GM04504 (cell line): ENCODE data around the gene FITM1.
A peak's percentile ranks its signal among the peaks of the same experiment; 100 is the strongest.

Source experiments
- DNase-seq: peaks from one replicate; pipeline ENCODE4 v3.0.0-alpha.2; 2012; ENCODE audit warnings: low read depth

Gene FITM1

DNA sequence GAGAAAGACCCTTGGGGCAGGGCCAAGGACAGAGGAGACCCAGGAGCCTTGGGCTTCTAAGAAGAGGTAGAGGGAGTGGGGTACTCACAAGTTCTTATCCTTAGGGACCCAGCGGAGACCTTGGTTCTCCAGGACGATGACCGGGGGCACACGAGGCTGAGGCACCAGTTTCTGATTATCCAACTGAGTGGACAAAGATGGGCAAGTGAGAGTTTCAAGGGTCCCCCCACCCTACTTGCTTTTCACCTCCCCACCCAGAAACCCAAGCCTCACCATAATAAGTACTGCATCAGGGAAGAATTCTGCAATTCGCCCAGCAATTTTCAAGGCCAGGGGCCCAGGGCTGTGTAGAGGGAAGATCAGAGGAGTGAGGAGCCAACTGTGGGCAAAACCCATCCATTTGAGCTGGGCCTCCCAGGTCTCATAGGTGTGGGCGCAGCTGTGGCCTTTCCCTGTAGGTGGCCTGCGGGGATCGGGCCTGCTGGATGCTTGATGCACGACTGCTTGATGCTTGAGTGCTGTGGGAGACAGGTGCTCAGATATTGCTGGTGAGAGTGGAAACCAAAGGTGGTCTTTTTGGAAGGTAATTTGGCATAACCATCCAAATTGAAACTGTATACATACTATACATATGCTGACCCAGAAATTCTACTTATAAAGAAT is 8.9 kb downstream of the FITM1 start:
- DNase-seq, result no peak

- peak; percentile 97 for DNase-seq
These were observed 10.8 kb downstream of the FITM1 start, which contains the start of gene EMC9 for GRCh38 chr14:24141097-24141880. TSS of gene EMC9 (minus strand) at chr14:24141591. CDS start at chr14:24141304, 287 bp downstream.

DNA sequence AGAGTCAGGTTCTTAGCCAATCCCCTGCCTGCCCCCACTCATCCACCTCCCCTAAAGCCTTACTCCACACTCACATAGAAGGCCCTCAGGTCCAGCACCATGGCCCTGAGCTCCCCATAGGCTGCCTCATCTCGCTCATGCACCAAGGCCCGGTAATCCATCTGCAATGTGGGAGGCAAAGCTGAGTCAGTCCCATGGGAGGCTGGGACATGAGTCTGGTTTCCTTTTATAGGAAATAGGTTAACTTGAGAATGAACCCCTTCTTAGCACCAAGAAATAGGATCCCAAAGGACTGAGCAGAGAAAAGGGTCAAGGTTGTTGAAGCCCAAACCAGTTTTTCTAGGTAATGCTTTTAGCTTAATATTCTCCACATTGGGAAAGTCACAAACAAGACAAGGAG is 13.1 kb downstream of the FITM1 start:
- no peak for DNase-seq

- no peak for DNase-seq
These were observed 14.0 kb downstream of the FITM1 start for GRCh38 chr14:24144451-24144850.

GRCh38 chr14:24145219-24145618 is 14.8 kb downstream of the FITM1 start:
- DNase-seq, result no peak

DNA sequence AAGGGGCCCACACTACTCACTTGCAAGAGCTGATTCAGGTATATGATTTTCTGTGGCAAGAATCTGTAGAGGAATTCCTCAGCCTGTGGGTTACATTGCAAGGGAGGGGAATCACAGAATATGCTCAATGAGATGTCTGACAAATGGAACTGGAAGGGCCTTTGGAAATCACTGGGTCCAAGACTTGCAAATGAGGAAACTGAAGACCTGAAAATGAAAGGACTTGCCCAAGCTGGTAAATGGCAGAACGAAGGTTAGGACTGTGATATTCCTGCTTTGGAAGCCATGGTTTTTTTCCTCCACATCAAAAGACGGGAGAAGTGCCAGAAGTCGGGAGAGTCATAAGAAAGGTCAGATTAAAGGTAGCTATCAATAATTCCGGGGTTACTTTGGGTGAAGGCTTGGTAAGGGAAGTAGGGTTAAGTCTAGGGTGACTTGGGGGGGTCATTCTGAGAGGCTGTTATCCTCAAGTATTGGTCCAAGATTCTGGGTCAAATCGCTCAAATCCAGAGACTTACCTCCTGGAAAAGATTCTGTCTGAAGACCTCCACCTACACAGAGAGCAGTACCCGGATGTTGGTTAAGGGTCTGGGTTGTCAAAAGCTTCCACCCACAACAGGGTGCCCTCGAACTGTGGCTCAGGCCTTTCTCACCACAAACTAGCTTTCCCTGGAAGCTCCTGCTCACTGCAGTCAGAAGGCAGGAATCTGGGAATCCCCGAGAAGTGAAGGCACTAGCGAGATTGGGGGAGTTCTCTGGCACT is 15.4 kb downstream of the FITM1 start:
- no peak for DNase-seq

GRCh38 chr14:24146453-24146977 is 16.1 kb downstream of the FITM1 start, which contains the start of gene PSME2:
TSS of gene PSME2 (minus strand) at chr14:24146610. CDS start at chr14:24146581, 29 bp downstream.
- DNase-seq, result peak; percentile 89

GRCh38 chr14:24146978-24147760 is 16.7 kb downstream of the FITM1 start, which contains the start of gene RNF31:
TSS of gene RNF31 (plus strand) at chr14:24147498. CDS start at chr14:24147699, 201 bp downstream.
- DNase-seq, result peak; percentile 97

DNA sequence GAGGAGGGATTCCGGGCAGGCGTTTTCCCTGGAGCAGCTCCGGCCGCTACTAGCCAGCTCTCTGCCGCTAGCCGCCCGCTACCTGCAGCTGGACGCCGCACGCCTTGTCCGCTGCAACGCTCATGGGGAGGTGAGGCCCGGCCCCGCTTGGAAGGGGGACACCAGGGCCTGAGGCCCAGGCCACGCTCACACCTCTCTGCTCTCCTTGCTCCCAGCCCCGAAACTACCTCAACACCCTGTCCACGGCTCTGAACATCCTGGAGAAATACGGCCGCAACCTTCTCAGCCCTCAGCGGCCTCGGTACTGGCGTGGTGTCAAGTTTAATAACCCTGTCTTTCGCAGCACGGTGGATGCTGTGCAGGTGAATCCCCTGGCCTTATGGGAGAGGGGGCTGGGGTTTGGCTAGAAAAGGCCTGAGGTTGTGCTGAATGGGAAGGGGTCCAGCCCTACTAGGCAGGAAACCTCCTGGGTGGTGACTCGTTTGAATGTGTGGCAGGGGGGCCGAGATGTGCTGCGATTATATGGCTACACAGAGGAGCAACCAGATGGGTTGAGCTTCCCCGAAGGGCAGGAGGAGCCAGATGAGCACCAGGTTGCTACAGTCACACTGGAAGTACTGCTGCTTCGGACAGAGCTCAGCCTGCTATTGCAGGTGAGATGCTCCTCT is 17.4 kb downstream of the FITM1 start:
- DNase-seq, result no peak

GRCh38 chr14:24149302-24149969 is 19.0 kb downstream of the FITM1 start:
- DNase-seq, result no peak

DNA sequence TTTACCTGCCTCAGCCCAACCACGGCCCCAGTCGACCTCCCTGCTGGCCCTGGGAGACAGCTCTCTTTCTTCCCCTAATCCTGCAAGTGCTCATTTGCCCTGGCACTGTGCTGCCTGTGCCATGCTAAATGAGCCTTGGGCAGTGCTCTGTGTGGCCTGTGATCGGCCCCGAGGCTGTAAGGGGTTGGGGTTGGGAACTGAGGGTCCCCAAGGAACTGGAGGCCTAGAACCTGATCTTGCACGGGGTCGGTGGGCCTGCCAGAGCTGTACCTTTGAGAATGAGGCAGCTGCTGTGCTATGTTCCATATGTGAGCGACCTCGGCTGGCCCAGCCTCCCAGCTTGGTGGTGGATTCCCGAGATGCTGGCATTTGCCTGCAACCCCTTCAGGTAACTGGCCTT is 19.6 kb downstream of the FITM1 start:
- no peak for DNase-seq

DNA sequence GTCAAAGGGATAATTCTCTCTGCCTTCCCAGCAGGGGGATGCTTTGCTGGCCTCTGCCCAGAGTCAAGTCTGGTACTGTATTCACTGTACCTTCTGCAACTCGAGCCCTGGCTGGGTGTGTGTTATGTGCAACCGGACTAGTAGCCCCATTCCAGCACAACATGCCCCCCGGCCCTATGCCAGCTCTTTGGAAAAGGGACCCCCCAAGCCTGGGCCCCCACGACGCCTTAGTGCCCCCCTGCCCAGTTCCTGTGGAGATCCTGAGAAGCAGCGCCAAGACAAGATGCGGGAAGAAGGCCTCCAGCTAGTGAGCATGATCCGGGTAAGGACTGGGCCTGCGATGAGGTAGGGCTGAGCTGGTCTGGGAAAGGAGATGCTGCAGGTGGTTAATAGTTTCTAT is 20.1 kb downstream of the FITM1 start:
- no peak for DNase-seq

GRCh38 chr14:24150993-24151392 is 20.5 kb downstream of the FITM1 start:
- DNase-seq, result no peak

DNA sequence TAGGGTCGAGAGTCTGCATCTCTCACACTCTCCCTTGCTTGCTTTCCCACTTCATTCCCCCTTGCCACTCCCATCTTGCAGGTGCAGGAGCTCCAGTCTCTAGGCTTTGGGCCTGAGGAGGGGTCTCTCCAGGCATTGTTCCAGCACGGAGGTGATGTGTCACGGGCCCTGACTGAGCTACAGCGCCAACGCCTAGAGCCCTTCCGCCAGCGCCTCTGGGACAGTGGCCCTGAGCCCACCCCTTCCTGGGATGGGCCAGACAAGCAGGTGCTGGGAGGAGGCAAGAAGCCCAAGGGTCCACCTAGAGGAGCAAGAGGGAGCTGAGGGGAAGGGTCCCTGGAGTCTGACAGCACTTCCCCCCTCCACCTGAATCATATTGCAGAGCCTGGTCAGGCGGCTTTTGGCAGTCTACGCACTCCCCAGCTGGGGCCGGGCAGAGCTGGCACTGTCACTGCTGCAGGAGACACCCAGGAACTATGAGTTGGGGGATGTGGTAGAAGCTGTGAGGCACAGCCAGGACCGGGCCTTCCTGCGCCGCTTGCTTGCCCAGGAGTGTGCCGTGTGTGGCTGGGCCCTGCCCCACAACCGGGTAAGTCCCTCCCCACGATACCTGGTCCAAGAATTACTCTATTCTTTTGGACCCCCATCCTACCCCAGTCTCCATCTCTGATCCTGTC is 21.1 kb downstream of the FITM1 start:
- DNase-seq, result no peak

GRCh38 chr14:24155100-24155499 is 24.6 kb downstream of the FITM1 start:
- no peak for DNase-seq

DNA sequence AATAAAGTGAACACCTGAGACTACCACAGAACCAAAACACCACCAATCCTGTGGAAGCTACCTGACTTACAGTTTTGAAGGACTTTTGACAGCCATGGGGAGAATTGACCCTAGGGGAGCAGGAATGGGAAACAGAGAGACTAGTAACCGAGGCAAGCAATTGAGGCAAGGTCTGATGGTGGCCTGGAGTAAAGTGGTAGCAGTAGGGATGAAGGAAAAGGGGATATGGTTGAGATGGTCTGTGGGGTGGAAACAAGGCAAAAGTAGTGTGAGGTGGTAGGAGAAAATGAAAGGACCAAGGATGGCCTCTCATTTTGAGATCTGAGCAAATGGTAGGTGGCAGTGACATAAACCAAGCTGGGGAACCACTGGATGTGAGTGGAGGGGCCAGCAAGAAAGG is 26.4 kb downstream of the FITM1 start:
- no peak for DNase-seq

DNA sequence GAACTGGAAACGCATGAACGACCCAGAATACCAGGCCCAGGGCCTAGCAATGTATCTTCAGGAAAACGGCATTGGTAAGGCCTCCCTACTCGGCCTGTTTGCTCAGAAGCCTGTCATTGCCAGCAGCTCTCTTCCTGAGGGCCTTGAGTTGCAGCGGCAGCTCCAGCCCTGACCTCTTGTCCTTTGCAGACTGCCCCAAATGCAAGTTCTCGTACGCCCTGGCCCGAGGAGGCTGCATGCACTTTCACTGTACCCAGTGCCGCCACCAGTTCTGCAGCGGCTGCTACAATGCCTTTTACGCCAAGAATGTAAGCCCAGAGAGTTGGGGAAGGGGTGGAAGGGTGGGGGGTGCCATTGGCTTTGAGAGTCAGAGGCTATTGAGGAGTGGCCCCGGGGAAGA is 26.9 kb downstream of the FITM1 start:
- DNase-seq, result no peak

DNA sequence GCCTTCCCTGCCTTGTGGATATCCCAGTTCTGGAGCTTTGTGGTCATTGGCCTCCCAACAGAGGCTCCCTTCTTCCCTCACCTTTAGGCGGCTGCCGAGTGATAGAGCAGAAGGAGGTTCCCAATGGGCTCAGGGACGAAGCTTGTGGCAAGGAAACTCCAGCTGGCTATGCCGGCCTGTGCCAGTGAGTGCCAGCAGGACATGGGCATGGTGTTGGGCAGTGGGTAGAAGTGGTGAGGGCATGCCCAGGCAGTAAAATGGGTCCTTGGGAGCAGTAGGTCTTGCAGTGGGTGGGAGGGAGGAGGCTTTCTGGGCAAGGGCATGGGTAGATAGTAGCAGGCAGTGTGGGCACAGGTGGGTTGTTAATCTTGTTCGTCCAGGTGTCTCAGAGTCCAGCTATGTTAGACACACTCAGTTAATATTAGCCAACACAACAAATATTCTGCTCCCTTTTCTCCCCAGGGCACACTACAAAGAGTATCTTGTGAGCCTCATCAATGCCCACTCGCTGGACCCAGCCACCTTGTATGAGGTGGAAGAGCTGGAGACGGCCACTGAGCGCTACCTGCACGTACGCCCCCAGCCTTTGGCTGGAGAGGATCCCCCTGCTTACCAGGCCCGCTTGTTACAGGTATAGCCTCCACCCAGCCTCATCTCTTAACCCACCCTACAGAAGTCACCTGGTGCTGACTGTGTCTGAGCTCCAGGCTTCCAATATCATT is 29.5 kb downstream of the FITM1 start:
- no peak for DNase-seq

DNA sequence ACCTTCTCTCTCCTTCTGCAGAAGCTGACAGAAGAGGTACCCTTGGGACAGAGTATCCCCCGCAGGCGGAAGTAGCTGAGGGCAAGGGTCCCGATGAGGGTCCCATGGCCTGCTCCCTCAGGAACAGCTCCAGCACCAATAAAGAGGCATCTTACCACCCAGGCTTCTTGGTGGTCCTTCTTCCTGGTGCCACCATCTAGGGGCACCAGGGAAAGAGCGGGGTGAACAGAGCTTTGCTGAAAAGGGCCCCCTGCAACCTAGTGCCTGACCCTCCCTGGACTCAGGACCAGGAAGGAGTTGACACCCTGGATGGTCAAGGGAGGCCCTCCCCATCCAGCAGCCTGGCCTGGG is 30.0 kb downstream of the FITM1 start:
- no peak for DNase-seq
